ENCODE results near the gene PDE4A. TPM values are rescaled to one million over a fixed set of nuclear protein-coding genes. Genes with fewer than 3 reads are reported as not detected.

The PDE4A gene
- total and polyA plus RNA-seq, 3 donors from 2014 or later, result 20.1 to 35.4 (median 35.0) TPM

DNA sequence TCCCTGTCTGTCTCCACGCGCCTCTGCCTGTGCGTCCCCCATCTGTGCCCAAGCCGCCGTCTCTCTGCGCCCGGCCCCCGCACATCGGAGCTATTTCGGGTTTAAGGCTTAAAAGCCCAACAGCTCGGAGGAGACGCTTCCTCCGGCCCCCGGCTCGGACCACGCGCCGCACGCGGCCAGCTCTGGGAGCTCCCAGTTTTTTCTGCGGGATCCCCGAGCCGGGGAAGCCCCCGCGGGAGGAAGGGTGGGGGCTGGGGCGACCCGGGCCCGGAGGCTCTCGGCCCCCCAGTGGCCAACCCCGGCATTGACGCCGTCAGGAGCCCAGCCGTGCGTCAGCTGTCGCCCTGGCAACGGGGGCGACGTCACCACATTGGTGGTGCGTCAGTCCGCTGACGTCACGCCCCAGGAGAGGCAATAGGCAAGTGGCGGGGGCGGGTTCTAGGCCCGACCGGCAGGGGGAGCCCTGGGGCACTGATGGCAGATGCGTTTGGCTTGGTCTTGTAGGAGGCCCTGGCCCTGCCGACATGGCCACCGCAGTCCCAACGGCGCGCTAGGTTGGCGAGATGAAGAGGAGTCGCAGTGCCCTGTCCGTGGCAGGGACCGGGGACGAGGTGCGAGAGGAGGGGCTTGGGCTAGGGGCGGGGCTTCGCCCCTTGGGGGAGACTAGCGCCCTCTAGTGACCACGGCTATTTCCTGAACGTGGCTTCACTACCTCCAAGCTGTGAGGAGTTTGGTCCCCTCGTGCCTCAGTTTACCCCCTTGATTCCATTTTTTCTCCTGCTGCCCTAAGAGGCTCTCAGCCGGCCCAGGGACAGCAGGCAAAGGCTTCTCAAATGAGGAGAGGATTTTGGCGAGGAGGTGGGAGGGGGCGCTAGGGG lies 3.7 kb upstream of the PDE4A start:
- no peaks in the 10 kb centered on the region for H3K4me1 ChIP-seq
- intact Hi-C loops (cut with DNase I; ENCODE audit: low total_unique reads), result no loop called here
- H3K9me3 ChIP-seq, result no peaks in the 10 kb centered on the region
- no peaks in the 10 kb centered on the region for H3K36me3 ChIP-seq (ENCODE audit: low read depth, missing control alignments)
- no peaks in the 10 kb centered on the region for H3K27me3 ChIP-seq
- peak overlapping the region; percentile 35 to 49 for H3K4me3 ChIP-seq
- peak; percentile 91 for DNase-seq
- WGBS, 2 donors, result 1 to 4% methylated on average over 18 to 66 of the region's 67 CpGs
- TF ChIP-seq, protein P1, sequence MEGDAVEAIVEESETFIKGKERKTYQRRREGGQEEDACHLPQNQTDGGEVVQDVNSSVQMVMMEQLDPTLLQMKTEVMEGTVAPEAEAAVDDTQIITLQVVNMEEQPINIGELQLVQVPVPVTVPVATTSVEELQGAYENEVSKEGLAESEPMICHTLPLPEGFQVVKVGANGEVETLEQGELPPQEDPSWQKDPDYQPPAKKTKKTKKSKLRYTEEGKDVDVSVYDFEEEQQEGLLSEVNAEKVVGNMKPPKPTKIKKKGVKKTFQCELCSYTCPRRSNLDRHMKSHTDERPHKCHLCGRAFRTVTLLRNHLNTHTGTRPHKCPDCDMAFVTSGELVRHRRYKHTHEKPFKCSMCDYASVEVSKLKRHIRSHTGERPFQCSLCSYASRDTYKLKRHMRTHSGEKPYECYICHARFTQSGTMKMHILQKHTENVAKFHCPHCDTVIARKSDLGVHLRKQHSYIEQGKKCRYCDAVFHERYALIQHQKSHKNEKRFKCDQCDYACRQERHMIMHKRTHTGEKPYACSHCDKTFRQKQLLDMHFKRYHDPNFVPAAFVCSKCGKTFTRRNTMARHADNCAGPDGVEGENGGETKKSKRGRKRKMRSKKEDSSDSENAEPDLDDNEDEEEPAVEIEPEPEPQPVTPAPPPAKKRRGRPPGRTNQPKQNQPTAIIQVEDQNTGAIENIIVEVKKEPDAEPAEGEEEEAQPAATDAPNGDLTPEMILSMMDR (IDR thresholded peaks at IDR 0.05), result peak; percentile 77 to 86 (median 80)
- TF ChIP-seq POLR2A (IDR thresholded peaks at IDR 0.05), result no peak
- H3K27ac ChIP-seq, result no peak overlapping the region

DNA sequence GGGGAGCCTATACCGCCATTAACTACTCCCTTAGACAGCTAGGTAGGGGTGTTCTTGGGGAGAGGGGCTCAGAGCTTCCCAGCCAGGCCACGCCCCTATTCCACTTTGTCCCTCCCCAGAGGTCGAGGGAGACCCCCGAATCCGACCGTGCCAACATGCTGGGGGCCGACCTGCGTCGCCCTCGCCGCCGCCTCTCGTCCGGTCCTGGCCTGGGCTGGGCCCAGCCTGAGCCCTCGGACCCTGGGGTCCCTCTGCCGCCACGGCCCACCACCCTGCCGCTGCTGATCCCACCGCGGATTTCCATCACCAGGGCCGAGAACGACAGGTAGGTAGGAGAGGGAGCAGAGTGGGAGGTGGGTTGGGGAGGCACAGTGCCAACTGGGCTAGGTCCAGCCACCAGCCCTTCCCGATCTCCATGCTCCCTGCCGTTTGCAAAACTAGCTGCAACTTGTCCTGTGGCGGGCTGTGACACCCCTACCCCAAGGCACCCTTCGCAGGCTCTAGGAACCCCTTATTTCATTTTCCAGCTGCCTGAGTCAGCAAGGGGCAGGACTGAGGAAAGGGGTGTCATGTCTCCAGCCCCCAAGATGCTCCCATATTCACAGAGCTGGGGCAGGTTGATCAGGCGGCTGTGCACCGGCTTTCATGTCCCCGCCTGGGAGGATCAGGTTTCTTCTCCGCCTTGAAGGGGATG lies 2.6 kb upstream of the PDE4A start:
- H3K9me3 ChIP-seq, result no peaks in the 10 kb centered on the region
- H3K4me1 ChIP-seq, result no peaks in the 10 kb centered on the region
- DNase-seq, result no peak
- intact Hi-C loops (cut with DNase I; ENCODE audit: low total_unique reads), result no loop called here
- no peak overlapping the region for H3K27ac ChIP-seq
- 6 to 11% methylated on average over 21 to 30 of the region's 30 CpGs for WGBS, 2 donors
- TF ChIP-seq, protein P1 (IDR thresholded peaks at IDR 0.05), result no peak
- no peak for TF ChIP-seq POLR2A (IDR thresholded peaks at IDR 0.05)
- H3K4me3 ChIP-seq, result no peak overlapping the region
- H3K27me3 ChIP-seq, result no peaks in the 10 kb centered on the region
- H3K36me3 ChIP-seq (ENCODE audit: low read depth, missing control alignments), result no peaks in the 10 kb centered on the region

DNA sequence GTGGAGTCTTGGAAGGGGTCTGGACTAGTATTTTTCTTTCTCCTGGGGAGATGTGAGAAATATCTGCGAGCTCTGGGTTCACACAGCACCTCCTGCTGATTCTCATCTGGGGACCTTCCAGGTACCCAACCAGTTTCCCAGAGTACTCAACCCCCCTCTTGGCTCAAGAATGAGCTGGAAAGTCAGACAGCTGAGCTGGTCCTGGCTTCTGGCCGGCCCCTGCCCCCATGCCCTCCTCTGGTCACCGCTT lies 2.2 kb upstream of the PDE4A start:
- intact Hi-C loops (cut with DNase I; ENCODE audit: low total_unique reads), result no loop called here

DNA sequence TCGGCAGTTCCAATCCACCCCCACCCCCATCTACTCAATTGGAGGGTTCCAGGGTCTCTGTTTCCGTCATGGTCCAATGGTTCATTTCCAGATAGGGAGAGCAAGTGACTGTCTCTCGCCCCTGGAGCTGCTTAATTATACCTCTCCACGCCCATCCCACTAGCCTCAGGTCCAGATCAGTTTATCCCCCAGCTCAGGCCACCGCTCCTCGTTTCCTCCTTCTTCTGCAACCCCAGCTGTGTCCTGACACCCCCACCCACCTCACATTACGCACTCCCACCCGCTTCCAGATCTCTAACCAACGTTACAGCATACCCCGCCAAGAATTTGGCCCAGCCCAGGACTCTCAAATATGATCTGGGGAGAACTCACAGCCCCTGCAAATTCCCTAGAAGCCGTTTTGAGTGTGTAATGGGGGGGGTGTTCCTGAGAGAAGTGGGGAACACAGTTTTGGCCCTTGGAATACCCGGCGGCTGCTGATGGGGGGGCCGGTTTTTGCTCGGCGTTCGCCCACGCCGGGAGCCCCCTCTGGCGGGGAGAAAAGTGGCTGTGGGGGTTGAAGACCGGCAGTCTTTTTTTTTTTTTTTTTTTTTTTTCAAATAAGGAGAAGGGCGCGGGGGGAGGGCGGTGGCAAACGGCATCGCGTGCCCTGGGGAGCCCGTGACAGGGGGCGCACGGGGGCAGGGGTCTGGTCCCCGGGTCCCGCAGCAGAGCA lies 1.7 kb upstream of the PDE4A start:
- no peak overlapping the region for H3K27ac ChIP-seq
- no peaks in the 10 kb centered on the region for H3K27me3 ChIP-seq
- no peaks in the 10 kb centered on the region for H3K4me1 ChIP-seq
- 1 to 2% methylated on average over 26 to 29 of the region's 32 CpGs for WGBS, 2 donors
- H3K9me3 ChIP-seq, result no peaks in the 10 kb centered on the region
- H3K4me3 ChIP-seq, result no peak overlapping the region
- no peak for TF ChIP-seq POLR2A (IDR thresholded peaks at IDR 0.05)
- TF ChIP-seq, protein P1 (IDR thresholded peaks at IDR 0.05), result no peak
- H3K36me3 ChIP-seq (ENCODE audit: low read depth, missing control alignments), result no peaks in the 10 kb centered on the region
- intact Hi-C loops (cut with DNase I; ENCODE audit: low total_unique reads), result no loop called here
- DNase-seq, result no peak

More for the DNA sequence above, 2.2 kb upstream of the PDE4A start:
- H3K4me1 ChIP-seq, result no peaks in the 10 kb centered on the region
- H3K9me3 ChIP-seq, result no peaks in the 10 kb centered on the region
- H3K27me3 ChIP-seq, result no peaks in the 10 kb centered on the region
- TF ChIP-seq, protein P1 (IDR thresholded peaks at IDR 0.05), result no peak
- H3K36me3 ChIP-seq (ENCODE audit: low read depth, missing control alignments), result no peaks in the 10 kb centered on the region
- WGBS, 2 donors, result 0 to 10% methylated on average over 3 of the region's 3 CpGs
- no peak for DNase-seq
- no peak overlapping the region for H3K4me3 ChIP-seq
- no peak overlapping the region for H3K27ac ChIP-seq

All from testis (tissue), 3 donors.